Neural cell (in vitro differentiated cells): ENCODE data around the gene USP40. TPM values are rescaled to one million over a fixed set of nuclear protein-coding genes. Genes with fewer than 3 reads are reported as not detected.

Experiments used
- H2AFZ ChIP-seq: fragments of 200-600, 300-800 bp; sonication (generic), shearing (Covaris generic); 2 replicates; pipeline ENCODE4 v1.6.0; 2014; ENCODE audit warnings: low read depth, mild to moderate bottlenecking, antibody characterized with exemption, low read length, moderate library complexity
- H3F3A ChIP-seq: fragments of 200-600 bp; shearing (Covaris generic); 2 replicates; pipeline ENCODE4 v1.6.1; 2016; ENCODE audit warnings: mild to moderate bottlenecking, moderate library complexity, mixed read lengths, antibody characterized with exemption, low read length; ENCODE audit not compliant: insufficient read depth, poor library complexity, severe bottlenecking
- H3K27ac ChIP-seq: fragments of 200-600, 300-800 bp; sonication (generic), shearing (Covaris generic); 2 replicates; pipeline ENCODE4 v1.5.1; 2014; ENCODE audit warnings: mild to moderate bottlenecking, low read length, moderate library complexity
- H3K27me3 ChIP-seq: fragments of 300-800, 200-600 bp; sonication (generic), shearing (Covaris generic); 2 replicates; pipeline ENCODE4 v1.6.0; 2014; ENCODE audit warnings: mild to moderate bottlenecking, low read depth, low read length, moderate library complexity; ENCODE audit not compliant: insufficient read depth
- H3K36me3 ChIP-seq: fragments of 300-800, 200-600 bp; sonication (generic), shearing (Covaris generic); 2 replicates; pipeline ENCODE4 v1.5.1; 2014; ENCODE audit warnings: mild to moderate bottlenecking, antibody characterized with exemption, low read length, moderate library complexity; ENCODE audit not compliant: insufficient read depth
- H3K4me2 ChIP-seq: fragments of 300-800, 200-600 bp; sonication (generic), shearing (Covaris generic); 2 replicates; pipeline ENCODE4 v1.6.0; 2014; ENCODE audit warnings: mild to moderate bottlenecking, low read length
- H3K4me3 ChIP-seq: fragments of 300-800, 200-600 bp; sonication (generic), shearing (Covaris generic); 2 replicates; pipeline ENCODE4 v1.5.1; 2014; ENCODE audit warnings: mild to moderate bottlenecking, low read length, moderate library complexity
- H3K79me2 ChIP-seq: fragments of 200-600 bp; shearing (Covaris generic); replicated peaks from 2 replicates; pipeline ENCODE4 v1.6.0; 2014; ENCODE audit warnings: mild to moderate bottlenecking, low read length, moderate library complexity; ENCODE audit not compliant: insufficient read depth
- H3K9ac ChIP-seq: fragments of 300-800, 200-600 bp; sonication (generic), shearing (Covaris generic); 2 replicates; pipeline ENCODE4 v1.6.1; 2016; ENCODE audit warnings: mild to moderate bottlenecking, low read length, mixed read lengths
- H3K9me2 ChIP-seq: fragments of 200-600 bp; shearing (Covaris generic); 2 replicates; pipeline ENCODE4 v1.6.1; 2016; ENCODE audit warnings: mild to moderate bottlenecking, low read length, mixed read lengths; ENCODE audit not compliant: insufficient read depth
- H3K9me3 ChIP-seq: fragments of 200-600, 300-800 bp; sonication (generic), shearing (Covaris generic); 2 replicates; pipeline ENCODE4 v1.6.1; 2016; ENCODE audit warnings: mild to moderate bottlenecking, mixed run types, low read length, moderate library complexity, mixed read lengths
- H4K20me1 ChIP-seq: fragments of 200-600 bp; shearing (Covaris generic); 2 replicates; pipeline ENCODE4 v1.6.1; 2016; ENCODE audit warnings: mild to moderate bottlenecking, mixed run types; ENCODE audit not compliant: insufficient read depth
- CTCF ChIP-seq: fragments of 450-650 bp; IDR thresholded peaks from 2 replicates; pipeline ENCODE4 v1.5.1; 2014; ENCODE audit warnings: antibody characterized with exemption, mild to moderate bottlenecking, moderate library complexity; ENCODE audit not compliant: poor library complexity, severe bottlenecking
- EP300 ChIP-seq: fragments of 450-650 bp; conservative IDR thresholded peaks from 2 replicates; pipeline ENCODE4 v1.6.1; 2014; ENCODE audit warnings: antibody characterized with exemption, mild to moderate bottlenecking, moderate library complexity; ENCODE audit not compliant: poor library complexity, severe bottlenecking
- EZH2 ChIP-seq: fragments of 200-600, 300-800 bp; shearing (Covaris generic), sonication (generic); IDR thresholded peaks from 2 replicates; pipeline ENCODE4 v1.6.1; 2014; ENCODE audit warnings: antibody characterized with exemption, low read length, borderline replicate concordance, mild to moderate bottlenecking; ENCODE audit not compliant: insufficient read depth, poor library complexity, severe bottlenecking
- MXI1 ChIP-seq: fragments of 450-650 bp; conservative IDR thresholded peaks from 2 replicates; pipeline ENCODE4 v1.6.1; 2014; ENCODE audit warnings: antibody characterized with exemption, mild to moderate bottlenecking; ENCODE audit not compliant: poor library complexity, severe bottlenecking
- POLR2AphosphoS5 ChIP-seq: IDR thresholded peaks from 2 replicates; pipeline ENCODE4 v1.6.1; 2012
- RAD21 ChIP-seq: fragments of 450-650 bp; conservative IDR thresholded peaks from 2 replicates; pipeline ENCODE4 v1.6.1; 2014; ENCODE audit warnings: antibody characterized with exemption, mild to moderate bottlenecking, moderate library complexity
- REST ChIP-seq: IDR thresholded peaks from 2 replicates; pipeline ENCODE4 v1.6.1; 2012; ENCODE audit warnings: borderline replicate concordance
- SMC3 ChIP-seq: fragments of 450-650 bp; conservative IDR thresholded peaks from 2 replicates; pipeline ENCODE4 v1.6.1; 2014; ENCODE audit warnings: antibody characterized with exemption, mild to moderate bottlenecking, moderate library complexity; ENCODE audit not compliant: poor library complexity
- TAF1 ChIP-seq: IDR thresholded peaks from 2 replicates; pipeline ENCODE4 v1.6.1; 2012; ENCODE audit warnings: low read depth
- polyA plus RNA-seq: library from polyadenylated mRNA; depleted of rRNA; stranded (reverse); fragments of >200 nt; gene quantifications from 2 replicates; pipeline ENCODE4 v1.2.3, GENCODE V29; 2014

USP40 gene
- polyA plus RNA-seq, 1 donor from 2014 or later, result 33.3 TPM

GRCh38 chr2:233469261-233470010 is 97.1 kb downstream of the USP40 start:
- peaks cover 4% of the 10 kb centered on the region for H3K36me3 ChIP-seq
- no peak overlapping the region for H3K9ac ChIP-seq

GRCh38 chr2:233468741-233469110 is 97.9 kb downstream of the USP40 start:
- H3K4me2 ChIP-seq, result no peak overlapping the region
- peaks cover 4% of the 10 kb centered on the region for H3K36me3 ChIP-seq
- no peaks in the 10 kb centered on the region for H4K20me1 ChIP-seq
- H3K79me2 ChIP-seq, result no peaks in the 10 kb centered on the region
- no peaks in the 10 kb centered on the region for H3K27me3 ChIP-seq
- no peak overlapping the region for H3K27ac ChIP-seq
- no peak overlapping the region for H2AFZ ChIP-seq
- no peak overlapping the region for H3K9ac ChIP-seq
- H3F3A ChIP-seq, result no peaks in the 10 kb centered on the region
- no peaks in the 10 kb centered on the region for H3K9me3 ChIP-seq
- H3K9me2 ChIP-seq, result no peaks in the 10 kb centered on the region
- no peak overlapping the region for H3K4me3 ChIP-seq
- TF ChIP-seq POLR2AphosphoS5, result no peak
- TF ChIP-seq CTCF, result no peak
- TF ChIP-seq EP300, result no peak
- no peak for TF ChIP-seq REST
- no peak for TF ChIP-seq SMC3

More at GRCh38 chr2:233469261-233470010, 97.1 kb downstream of the USP40 start:
- no peak overlapping the region for H3K4me2 ChIP-seq
- no peak overlapping the region for H2AFZ ChIP-seq
- no peaks in the 10 kb centered on the region for H3K9me3 ChIP-seq
- H3K27me3 ChIP-seq, result no peaks in the 10 kb centered on the region
- no peaks in the 10 kb centered on the region for H3K9me2 ChIP-seq
- no peak overlapping the region for H3K4me3 ChIP-seq
- no peaks in the 10 kb centered on the region for H3K79me2 ChIP-seq
- no peaks in the 10 kb centered on the region for H4K20me1 ChIP-seq
- H3K27ac ChIP-seq, result no peak overlapping the region
- H3F3A ChIP-seq, result no peaks in the 10 kb centered on the region
- no peak for TF ChIP-seq MXI1
- no peak for TF ChIP-seq POLR2AphosphoS5
- TF ChIP-seq RAD21, result no peak
- no peak for TF ChIP-seq TAF1
- no peak for TF ChIP-seq EZH2
- no peak for TF ChIP-seq EP300
- no peak for TF ChIP-seq SMC3
- no peak for TF ChIP-seq REST
- TF ChIP-seq CTCF, result no peak
